Measurements from ENCODE around the gene LHFPL2. TPM values are rescaled to one million over a fixed set of nuclear protein-coding genes. Genes with fewer than 3 reads are reported as not detected.

The LHFPL2 gene
- total and polyA plus RNA-seq, 2 of the 4 experiments (the other 2 are of a cell fraction) = 6.5 to 11.3 TPM

- H2BK5ac ChIP-seq (ENCODE audit: low read depth, low read length, poor library complexity, severe bottlenecking) = no peak overlapping the region
- H3K27ac ChIP-seq (ENCODE audit: insufficient read depth, low read length) = no peak overlapping the region
- dilution Hi-C loops (cut with HindIII; ENCODE audit: low sequenced_read_pairs, unreplicated experiment) (no loop called here), intact Hi-C loops (cut with micrococcal nuclease) (loop anchor here (5.0 to 10.0 kb wide), 2 partner anchors 269 to 357 kb away; no protein-coding TSS in a partner anchor), in situ Hi-C loops (cut with MboI; ENCODE audit: low sequenced_read_pairs) (loop anchor here (5.0 to 10.0 kb wide), 2 partner anchors 99 to 357 kb away; no protein-coding TSS in a partner anchor)
- H3K36me3 ChIP-seq (ENCODE audit: control insufficient read depth, insufficient read depth, low read length) = no peaks in the 10 kb centered on the region; the same call in 1 of the 2 replicates
- no peak overlapping the region; the same call in 2 of the 3 replicates for H2BK15ac ChIP-seq (ENCODE audit: low read depth, low read length)
- H2AK9ac ChIP-seq (replicated peaks; ENCODE audit: low read depth, low read length, poor library complexity) = no peak overlapping the region
- no peaks in the 10 kb centered on the region for H3K27me3 ChIP-seq (ENCODE audit: control insufficient read depth, insufficient read depth, low read length)
- peaks cover 27 to 80% of the 10 kb centered on the region in 2 experiments for H3K79me1 ChIP-seq (ENCODE audit: low read depth in 1 of 2, low read length in 2 of 2)
- no peak overlapping the region for H2AK5ac ChIP-seq (ENCODE audit: low read depth, low read length)
- H2BK120ac ChIP-seq (ENCODE audit: low read depth, low read length) = peak overlapping the region; percentile 26; the same call in 1 of the 2 replicates
- no peak for TF ChIP-seq NFE2L2 (IDR thresholded peaks at IDR 0.05; ENCODE audit: low read depth, low read length)
- TF ChIP-seq MAFK (IDR thresholded peaks at IDR 0.05; ENCODE audit: low read depth, low read length) = no peak
- TF ChIP-seq MXI1 (IDR thresholded peaks at IDR 0.05; ENCODE audit: borderline replicate concordance, low read depth, low read length) = no peak
- TF ChIP-seq, protein P1, sequence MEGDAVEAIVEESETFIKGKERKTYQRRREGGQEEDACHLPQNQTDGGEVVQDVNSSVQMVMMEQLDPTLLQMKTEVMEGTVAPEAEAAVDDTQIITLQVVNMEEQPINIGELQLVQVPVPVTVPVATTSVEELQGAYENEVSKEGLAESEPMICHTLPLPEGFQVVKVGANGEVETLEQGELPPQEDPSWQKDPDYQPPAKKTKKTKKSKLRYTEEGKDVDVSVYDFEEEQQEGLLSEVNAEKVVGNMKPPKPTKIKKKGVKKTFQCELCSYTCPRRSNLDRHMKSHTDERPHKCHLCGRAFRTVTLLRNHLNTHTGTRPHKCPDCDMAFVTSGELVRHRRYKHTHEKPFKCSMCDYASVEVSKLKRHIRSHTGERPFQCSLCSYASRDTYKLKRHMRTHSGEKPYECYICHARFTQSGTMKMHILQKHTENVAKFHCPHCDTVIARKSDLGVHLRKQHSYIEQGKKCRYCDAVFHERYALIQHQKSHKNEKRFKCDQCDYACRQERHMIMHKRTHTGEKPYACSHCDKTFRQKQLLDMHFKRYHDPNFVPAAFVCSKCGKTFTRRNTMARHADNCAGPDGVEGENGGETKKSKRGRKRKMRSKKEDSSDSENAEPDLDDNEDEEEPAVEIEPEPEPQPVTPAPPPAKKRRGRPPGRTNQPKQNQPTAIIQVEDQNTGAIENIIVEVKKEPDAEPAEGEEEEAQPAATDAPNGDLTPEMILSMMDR (conservative IDR thresholded peaks at IDR 0.05; ENCODE audit: low read depth, low read length) = peak; percentile 71
- no peak for TF ChIP-seq MAZ (IDR thresholded peaks at IDR 0.05; ENCODE audit: borderline replicate concordance, low read depth, low read length)
- TF ChIP-seq RAD21 (IDR thresholded peaks at IDR 0.05; ENCODE audit: low read length) = peak; percentile 87
- no peak for TF ChIP-seq BHLHE40 (IDR thresholded peaks at IDR 0.05; ENCODE audit: low read depth, low read length)
- TF ChIP-seq RCOR1 (IDR thresholded peaks at IDR 0.05; ENCODE audit: insufficient replicate concordance, low read length) = no peak
- TF ChIP-seq SMC3 (IDR thresholded peaks at IDR 0.05; ENCODE audit: low read depth, low read length) = peak; percentile 88
- no peak for TF ChIP-seq CHD1 (IDR thresholded peaks at IDR 0.05; ENCODE audit: low read depth, low read length)
- TF ChIP-seq POLR2A (IDR thresholded peaks at IDR 0.05; ENCODE audit: low read depth, low read length) = peak; percentile 47; the same call in 1 of the 2 replicates
- ChIA-PET POLR2A (ENCODE audit: unreplicated experiment) (no interaction called here), CTCF (interaction anchor here (1.0 to 1.3 kb wide), 5 partner anchors 9 to 427 kb away, joined by 3 to 6 read pairs (median 4); no protein-coding TSS in a partner anchor)
- no peak overlapping the region for H4K8ac ChIP-seq (ENCODE audit: low read depth in 2 of 2, low read length in 2 of 2)
- no peak overlapping the region for H3K4me2 ChIP-seq (ENCODE audit: low read depth, low read length)
- no peak overlapping the region for H3K23ac ChIP-seq (ENCODE audit: low read depth, low read length)
- 0 out of 2 replicates have a peak overlapping the region, but pooled peaks have one; percentile 25 for H3K4ac ChIP-seq (ENCODE audit: low read depth, low read length)
- H3K9ac ChIP-seq (ENCODE audit: low read depth, low read length) = no peak overlapping the region
- no peaks in the 10 kb centered on the region for H4K20me1 ChIP-seq (ENCODE audit: insufficient read depth, low read length)
- no peak overlapping the region for H3K18ac ChIP-seq (ENCODE audit: low read depth, low read length)
- H3K14ac ChIP-seq (replicated peaks; ENCODE audit: low read depth, low read length) = no peak overlapping the region
- peaks cover 17% of the 10 kb centered on the region for H3K9me1 ChIP-seq (ENCODE audit: insufficient read depth, low read length)
- no TSS peak for BruUV-seq (replicated peaks)
- DNase-seq (peak; percentile 68), ATAC-seq (ENCODE audit: low read depth) (peak; percentile 81)
- no peak overlapping the region for H4K91ac ChIP-seq (ENCODE audit: insufficient read depth, low read depth, low read length)
- H2AFZ ChIP-seq (replicated peaks; ENCODE audit: low read length, poor library complexity) = no peak overlapping the region
- H3K4me3 ChIP-seq (ENCODE audit: insufficient read depth, low read depth, low read length) = no peak overlapping the region
- no peaks in the 10 kb centered on the region for H3K9me3 ChIP-seq (ENCODE audit: control insufficient read depth, insufficient read depth, low read length)
- peaks cover 11% of the 10 kb centered on the region for H3K4me1 ChIP-seq (ENCODE audit: control insufficient read depth, insufficient read depth, low read length)
- H2BK20ac ChIP-seq (ENCODE audit: low read depth, low read length) = no peak overlapping the region
- no CpG with 5 or more reads among the region's 5 CpGs for WGBS, 2 experiments (ENCODE audit: extremely low coverage in 2 of 2, insufficient read length in 1 of 2)
- no peak overlapping the region for H4K5ac ChIP-seq (ENCODE audit: low read depth, low read length)
- no peak overlapping the region for H3K56ac ChIP-seq (ENCODE audit: extremely low read depth, insufficient read depth, low read length)
These were observed 110.8 kb downstream of the LHFPL2 start for GRCh38 chr5:78537821-78538220.

Data from IMR-90 (cell line).